ENCODE data around the gene RPS6KC1.

The RPS6KC1 gene

DNA sequence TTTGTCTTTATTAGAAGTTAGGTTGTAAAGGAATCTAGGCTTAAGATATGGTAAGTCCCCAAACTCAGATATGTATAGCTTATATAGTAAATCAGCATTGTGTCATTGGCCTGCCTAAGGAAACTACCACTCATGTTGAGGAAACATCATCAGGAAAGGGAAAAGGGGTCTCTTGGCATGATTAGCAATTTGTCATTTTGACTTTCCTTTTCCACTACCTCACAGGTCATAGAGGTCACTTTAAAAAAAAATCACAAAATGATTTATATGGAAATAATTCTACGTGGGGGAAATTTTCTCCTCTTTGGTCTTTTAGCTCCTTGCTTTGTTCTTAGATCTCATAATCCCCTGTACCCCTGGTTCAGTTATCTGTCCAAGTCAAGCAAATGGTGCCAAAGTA, 213.5 kb downstream of the RPS6KC1 start:
- no peaks in the 10 kb centered on the region for H3K27me3 ChIP-seq (ENCODE audit: insufficient read depth, low read length, poor library complexity, severe bottlenecking)
- no peaks in the 10 kb centered on the region for H3K36me3 ChIP-seq (ENCODE audit: insufficient read depth, low read length)
- TF ChIP-seq CTCF (conservative IDR thresholded peaks at IDR 0.05; ENCODE audit: low read length) = no peak
- no peak for TF ChIP-seq EZH2phosphoT487 (IDR thresholded peaks at IDR 0.05; ENCODE audit: borderline replicate concordance)
- no peaks in the 10 kb centered on the region for H3K79me2 ChIP-seq (ENCODE audit: insufficient read depth, low read length)
- no peaks in the 10 kb centered on the region for H3K9me2 ChIP-seq (replicated peaks; ENCODE audit: low read depth, low read length)
- no peak overlapping the region for H3K4me2 ChIP-seq (ENCODE audit: low read depth, low read length, poor library complexity, severe bottlenecking)
- no peaks in the 10 kb centered on the region for H4K20me1 ChIP-seq (ENCODE audit: insufficient read depth, low read length, poor library complexity, severe bottlenecking)
- no peaks in the 10 kb centered on the region for H3F3A ChIP-seq (ENCODE audit: low read depth)
- H2AFZ ChIP-seq (ENCODE audit: low read length) = no peak overlapping the region
- no peak overlapping the region for H3K9ac ChIP-seq (ENCODE audit: low read depth, low read length, poor library complexity, severe bottlenecking)
- H3K9me3 ChIP-seq (ENCODE audit: insufficient read depth, low read depth, low read length) = no peaks in the 10 kb centered on the region
- H3K4me3 ChIP-seq (ENCODE audit: low read length, poor library complexity, severe bottlenecking) = no peak overlapping the region
- peaks cover 2% of the 10 kb centered on the region for H3K4me1 ChIP-seq (ENCODE audit: insufficient read depth, low read length, poor library complexity, severe bottlenecking)

GRCh38 chr1:213266983-213267772, 216.1 kb downstream of the RPS6KC1 start:
- H3K9me3 ChIP-seq (ENCODE audit: insufficient read depth, low read depth, low read length) = no peaks in the 10 kb centered on the region
- H3K36me3 ChIP-seq (ENCODE audit: insufficient read depth, low read length) = no peaks in the 10 kb centered on the region
- no peak overlapping the region for H3K9ac ChIP-seq (ENCODE audit: low read depth, low read length, poor library complexity, severe bottlenecking)
- H3F3A ChIP-seq (ENCODE audit: low read depth) = no peaks in the 10 kb centered on the region
- no peaks in the 10 kb centered on the region for H3K79me2 ChIP-seq (ENCODE audit: insufficient read depth, low read length)
- H3K4me1 ChIP-seq (ENCODE audit: insufficient read depth, low read length, poor library complexity, severe bottlenecking) = no peaks in the 10 kb centered on the region
- H4K20me1 ChIP-seq (ENCODE audit: insufficient read depth, low read length, poor library complexity, severe bottlenecking) = no peaks in the 10 kb centered on the region
- no peak overlapping the region for H2AFZ ChIP-seq (ENCODE audit: low read length)
- no peak overlapping the region for H3K4me2 ChIP-seq (ENCODE audit: low read depth, low read length, poor library complexity, severe bottlenecking)
- H3K4me3 ChIP-seq (ENCODE audit: low read length, poor library complexity, severe bottlenecking) = no peak overlapping the region
- no peaks in the 10 kb centered on the region for H3K9me2 ChIP-seq (replicated peaks; ENCODE audit: low read depth, low read length)
- no peaks in the 10 kb centered on the region for H3K27me3 ChIP-seq (ENCODE audit: insufficient read depth, low read length, poor library complexity, severe bottlenecking)
- TF ChIP-seq CTCF (conservative IDR thresholded peaks at IDR 0.05; ENCODE audit: low read length) = no peak
- TF ChIP-seq EZH2phosphoT487 (IDR thresholded peaks at IDR 0.05; ENCODE audit: borderline replicate concordance) = no peak

DNA sequence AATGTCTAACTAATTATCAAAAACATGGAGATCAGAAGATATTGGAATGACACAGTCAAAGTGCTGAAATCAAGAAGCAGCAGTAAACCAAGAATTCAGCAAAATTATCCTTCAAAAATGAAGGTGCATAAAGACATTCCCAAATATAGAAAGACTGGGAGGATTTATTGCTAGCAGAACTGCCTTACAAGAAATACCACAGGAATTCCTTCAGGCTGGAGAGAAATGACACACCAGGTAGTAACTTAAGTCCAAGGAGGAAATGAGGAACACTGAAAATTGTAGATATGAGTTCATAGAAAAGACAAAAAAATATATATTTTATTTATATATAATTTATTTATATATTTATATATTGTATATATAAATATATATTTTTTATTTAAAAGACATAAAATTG, 217.2 kb downstream of the RPS6KC1 start:
- TF ChIP-seq EZH2phosphoT487 (IDR thresholded peaks at IDR 0.05; ENCODE audit: borderline replicate concordance) = no peak
- no peak for TF ChIP-seq CTCF (conservative IDR thresholded peaks at IDR 0.05; ENCODE audit: low read length)
- Histone ChIP-seq H3K9ac (ENCODE audit: low read depth, low read length, poor library complexity, severe bottlenecking) (no peak overlapping the region), H3K9me3 (ENCODE audit: insufficient read depth, low read depth, low read length) (no peaks in the 10 kb centered on the region), H4K20me1 (ENCODE audit: insufficient read depth, low read length, poor library complexity, severe bottlenecking) (no peaks in the 10 kb centered on the region), H3K79me2 (ENCODE audit: insufficient read depth, low read length) (no peaks in the 10 kb centered on the region), H3K4me2 (ENCODE audit: low read depth, low read length, poor library complexity, severe bottlenecking) (no peak overlapping the region), H2AFZ (ENCODE audit: low read length) (no peak overlapping the region), H3K4me1 (ENCODE audit: insufficient read depth, low read length, poor library complexity, severe bottlenecking) (no peaks in the 10 kb centered on the region), H3K9me2 (replicated peaks; ENCODE audit: low read depth, low read length) (no peaks in the 10 kb centered on the region), H3F3A (ENCODE audit: low read depth) (no peaks in the 10 kb centered on the region), H3K27me3 (ENCODE audit: insufficient read depth, low read length, poor library complexity, severe bottlenecking) (no peaks in the 10 kb centered on the region), H3K36me3 (ENCODE audit: insufficient read depth, low read length) (no peaks in the 10 kb centered on the region), H3K4me3 (ENCODE audit: low read length, poor library complexity, severe bottlenecking) (no peak overlapping the region)

Data from Loucy (cell line).